SK-N-DZ (cell line): Measurements from ENCODE around the gene TFAM.

ENCODE experiments used
- DNase-seq: peaks from one replicate; pipeline ENCODE4 v3.0.0-alpha.2; 2015; ENCODE audit warnings: low spot score

The TFAM gene

GRCh38 chr10:58433066-58433465, 47.9 kb downstream of the TFAM start:
- no peak for DNase-seq

GRCh38 chr10:58433571-58433970, 48.4 kb downstream of the TFAM start:
- no peak for DNase-seq

GRCh38 chr10:58435297-58435985, 50.2 kb downstream of the TFAM start:
- no peak for DNase-seq

- DNase-seq = no peak
Measured at GRCh38 chr10:58436071-58436470, 50.9 kb downstream of the TFAM start.

DNA sequence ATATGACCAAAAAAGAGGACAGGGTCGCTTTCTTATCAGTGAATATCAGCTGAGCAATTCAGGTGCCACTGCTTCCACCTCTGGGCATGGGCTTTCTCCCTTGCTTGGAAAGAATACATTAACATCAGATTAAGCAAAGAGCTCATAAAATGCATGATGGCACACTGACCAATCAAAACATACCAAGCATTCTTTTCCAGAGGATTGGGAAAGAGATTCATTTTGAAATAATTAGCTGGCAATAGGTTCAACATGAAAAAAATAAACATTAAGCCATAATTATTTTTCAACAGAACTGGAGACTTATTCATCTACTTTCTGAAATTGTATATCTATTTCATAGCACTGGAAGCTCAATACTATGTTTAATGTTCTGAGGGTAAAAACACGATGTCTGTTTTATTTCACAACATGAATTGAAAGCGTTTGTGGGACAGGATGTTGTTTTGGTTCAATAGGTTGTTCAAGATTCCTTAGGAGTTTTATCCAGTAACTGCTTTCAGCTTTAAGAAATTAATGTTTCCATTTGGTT, 53.2 kb downstream of the TFAM start:
- DNase-seq = no peak

DNA sequence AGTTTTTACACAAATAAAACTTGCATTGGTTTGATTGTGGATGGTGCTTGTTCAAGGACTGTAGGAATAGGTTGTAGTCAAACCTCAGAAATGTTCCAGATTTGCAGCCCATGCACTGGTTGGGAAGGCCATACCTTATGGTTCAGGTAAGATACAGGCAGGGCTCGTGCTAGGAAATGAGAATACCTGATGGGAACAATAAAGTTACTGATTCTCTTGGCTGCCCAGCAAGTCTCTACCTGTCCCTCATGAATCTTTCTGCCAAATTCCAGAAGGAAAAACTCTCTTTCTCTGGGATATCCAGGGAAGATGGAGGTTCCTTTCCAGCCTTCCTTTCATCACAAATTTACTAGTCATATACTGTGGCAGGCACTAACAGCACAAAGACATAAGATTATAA, 53.8 kb downstream of the TFAM start:
- DNase-seq = no peak

DNA sequence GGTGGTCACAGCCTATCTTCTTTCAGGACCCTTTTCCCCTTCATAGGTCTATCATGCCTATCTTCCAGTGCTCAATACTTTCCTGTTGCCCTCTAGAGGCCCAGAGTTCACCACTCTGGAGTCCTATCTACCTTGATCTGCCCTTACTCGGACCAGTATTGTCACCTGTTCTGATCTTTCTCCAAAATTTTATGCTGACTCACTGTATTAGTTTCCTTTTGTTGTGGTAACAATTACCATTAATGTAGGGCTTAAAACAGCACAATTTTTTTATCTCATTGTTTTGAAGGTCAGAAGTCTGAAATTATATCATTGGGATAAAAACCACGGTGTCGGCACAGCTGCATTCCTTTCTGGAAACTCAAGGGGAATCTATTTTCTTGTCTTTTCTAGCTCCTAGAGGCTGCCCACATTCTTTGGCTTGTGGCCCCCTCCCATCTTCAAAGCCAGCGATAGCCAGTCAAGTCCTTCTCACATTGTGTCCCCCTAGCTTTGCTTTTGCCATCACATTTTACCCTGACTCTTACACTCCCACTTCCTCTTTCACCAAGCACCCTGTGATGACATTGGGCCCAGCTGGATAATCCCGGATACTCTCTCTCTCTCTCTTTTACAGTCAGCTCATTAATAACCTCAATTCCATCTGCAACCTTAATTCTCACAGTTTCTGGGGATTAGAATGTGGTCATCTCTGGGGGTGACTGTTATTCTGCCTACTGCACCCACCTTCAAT, 54.6 kb downstream of the TFAM start:
- no peak for DNase-seq

- no peak for DNase-seq
Measured at GRCh38 chr10:58440484-58440883, 55.3 kb downstream of the TFAM start.

- no peak for DNase-seq
Measured at GRCh38 chr10:58444321-58444720, 59.1 kb downstream of the TFAM start.

GRCh38 chr10:58444876-58445275, 59.7 kb downstream of the TFAM start:
- DNase-seq = no peak

- no peak for DNase-seq
Measured at GRCh38 chr10:58448121-58448935, 63.1 kb downstream of the TFAM start.
